Measurements from ENCODE around the gene TMEM233. TPM values are rescaled to one million over a fixed set of nuclear protein-coding genes. Genes with fewer than 3 reads are reported as not detected.

TMEM233 gene
- total RNA-seq, 1 experiment from 2014 or later, result 0.28 TPM

DNA sequence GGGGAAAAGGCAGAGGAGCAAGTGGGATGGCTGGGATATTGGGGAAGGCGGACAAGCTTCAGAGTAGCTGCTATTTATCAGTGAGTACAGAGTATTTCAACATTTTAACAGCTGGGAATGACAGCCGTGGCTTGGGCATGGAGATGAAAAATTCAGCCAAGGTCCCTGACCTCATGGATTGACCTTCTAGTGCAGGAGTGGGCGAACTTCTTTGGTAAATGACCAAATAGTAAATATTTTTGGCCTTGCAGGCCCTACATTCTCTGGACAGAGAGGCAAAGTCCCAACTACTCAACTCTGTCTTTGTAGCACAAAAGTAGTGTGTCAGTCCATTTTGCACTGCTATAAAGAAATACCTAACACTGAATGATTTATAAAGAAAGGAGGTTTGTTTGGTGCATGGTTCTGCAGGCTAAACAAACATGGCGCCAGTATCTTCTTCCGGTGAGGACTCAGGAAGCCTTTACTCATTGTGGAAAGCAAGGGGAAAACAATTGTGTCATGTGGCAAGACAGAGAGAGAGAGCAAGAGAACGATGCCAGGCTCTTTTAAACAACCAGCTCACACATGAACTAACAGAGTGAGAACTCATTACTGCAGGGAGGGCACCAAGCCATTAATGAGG lies 33.6 kb downstream of the TMEM233 start (continued):
- TF ChIP-seq, protein P1, sequence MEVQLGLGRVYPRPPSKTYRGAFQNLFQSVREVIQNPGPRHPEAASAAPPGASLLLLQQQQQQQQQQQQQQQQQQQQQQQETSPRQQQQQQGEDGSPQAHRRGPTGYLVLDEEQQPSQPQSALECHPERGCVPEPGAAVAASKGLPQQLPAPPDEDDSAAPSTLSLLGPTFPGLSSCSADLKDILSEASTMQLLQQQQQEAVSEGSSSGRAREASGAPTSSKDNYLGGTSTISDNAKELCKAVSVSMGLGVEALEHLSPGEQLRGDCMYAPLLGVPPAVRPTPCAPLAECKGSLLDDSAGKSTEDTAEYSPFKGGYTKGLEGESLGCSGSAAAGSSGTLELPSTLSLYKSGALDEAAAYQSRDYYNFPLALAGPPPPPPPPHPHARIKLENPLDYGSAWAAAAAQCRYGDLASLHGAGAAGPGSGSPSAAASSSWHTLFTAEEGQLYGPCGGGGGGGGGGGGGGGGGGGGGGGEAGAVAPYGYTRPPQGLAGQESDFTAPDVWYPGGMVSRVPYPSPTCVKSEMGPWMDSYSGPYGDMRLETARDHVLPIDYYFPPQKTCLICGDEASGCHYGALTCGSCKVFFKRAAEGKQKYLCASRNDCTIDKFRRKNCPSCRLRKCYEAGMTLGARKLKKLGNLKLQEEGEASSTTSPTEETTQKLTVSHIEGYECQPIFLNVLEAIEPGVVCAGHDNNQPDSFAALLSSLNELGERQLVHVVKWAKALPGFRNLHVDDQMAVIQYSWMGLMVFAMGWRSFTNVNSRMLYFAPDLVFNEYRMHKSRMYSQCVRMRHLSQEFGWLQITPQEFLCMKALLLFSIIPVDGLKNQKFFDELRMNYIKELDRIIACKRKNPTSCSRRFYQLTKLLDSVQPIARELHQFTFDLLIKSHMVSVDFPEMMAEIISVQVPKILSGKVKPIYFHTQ (CRISPR knock-in tag; IDR thresholded peaks at IDR 0.05), result no peak
- TF ChIP-seq IRF2 (CRISPR knock-in tag; IDR thresholded peaks at IDR 0.05; ENCODE audit: borderline replicate concordance, low read depth) (no peak), NFATC4 (CRISPR knock-in tag; IDR thresholded peaks at IDR 0.05) (no peak), NR1H2 (CRISPR knock-in tag; IDR thresholded peaks at IDR 0.05) (no peak), CREM (CRISPR knock-in tag; IDR thresholded peaks at IDR 0.05) (no peak), EMX1 (CRISPR knock-in tag; IDR thresholded peaks at IDR 0.05) (no peak)
- TF ChIP-seq, protein P2, sequence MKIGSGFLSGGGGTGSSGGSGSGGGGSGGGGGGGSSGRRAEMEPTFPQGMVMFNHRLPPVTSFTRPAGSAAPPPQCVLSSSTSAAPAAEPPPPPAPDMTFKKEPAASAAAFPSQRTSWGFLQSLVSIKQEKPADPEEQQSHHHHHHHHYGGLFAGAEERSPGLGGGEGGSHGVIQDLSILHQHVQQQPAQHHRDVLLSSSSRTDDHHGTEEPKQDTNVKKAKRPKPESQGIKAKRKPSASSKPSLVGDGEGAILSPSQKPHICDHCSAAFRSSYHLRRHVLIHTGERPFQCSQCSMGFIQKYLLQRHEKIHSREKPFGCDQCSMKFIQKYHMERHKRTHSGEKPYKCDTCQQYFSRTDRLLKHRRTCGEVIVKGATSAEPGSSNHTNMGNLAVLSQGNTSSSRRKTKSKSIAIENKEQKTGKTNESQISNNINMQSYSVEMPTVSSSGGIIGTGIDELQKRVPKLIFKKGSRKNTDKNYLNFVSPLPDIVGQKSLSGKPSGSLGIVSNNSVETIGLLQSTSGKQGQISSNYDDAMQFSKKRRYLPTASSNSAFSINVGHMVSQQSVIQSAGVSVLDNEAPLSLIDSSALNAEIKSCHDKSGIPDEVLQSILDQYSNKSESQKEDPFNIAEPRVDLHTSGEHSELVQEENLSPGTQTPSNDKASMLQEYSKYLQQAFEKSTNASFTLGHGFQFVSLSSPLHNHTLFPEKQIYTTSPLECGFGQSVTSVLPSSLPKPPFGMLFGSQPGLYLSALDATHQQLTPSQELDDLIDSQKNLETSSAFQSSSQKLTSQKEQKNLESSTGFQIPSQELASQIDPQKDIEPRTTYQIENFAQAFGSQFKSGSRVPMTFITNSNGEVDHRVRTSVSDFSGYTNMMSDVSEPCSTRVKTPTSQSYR (CRISPR knock-in tag; IDR thresholded peaks at IDR 0.05), result no peak
- TF ChIP-seq, protein P3, sequence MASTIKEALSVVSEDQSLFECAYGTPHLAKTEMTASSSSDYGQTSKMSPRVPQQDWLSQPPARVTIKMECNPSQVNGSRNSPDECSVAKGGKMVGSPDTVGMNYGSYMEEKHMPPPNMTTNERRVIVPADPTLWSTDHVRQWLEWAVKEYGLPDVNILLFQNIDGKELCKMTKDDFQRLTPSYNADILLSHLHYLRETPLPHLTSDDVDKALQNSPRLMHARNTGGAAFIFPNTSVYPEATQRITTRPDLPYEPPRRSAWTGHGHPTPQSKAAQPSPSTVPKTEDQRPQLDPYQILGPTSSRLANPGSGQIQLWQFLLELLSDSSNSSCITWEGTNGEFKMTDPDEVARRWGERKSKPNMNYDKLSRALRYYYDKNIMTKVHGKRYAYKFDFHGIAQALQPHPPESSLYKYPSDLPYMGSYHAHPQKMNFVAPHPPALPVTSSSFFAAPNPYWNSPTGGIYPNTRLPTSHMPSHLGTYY (CRISPR knock-in tag; IDR thresholded peaks at IDR 0.05), result no peak

DNA sequence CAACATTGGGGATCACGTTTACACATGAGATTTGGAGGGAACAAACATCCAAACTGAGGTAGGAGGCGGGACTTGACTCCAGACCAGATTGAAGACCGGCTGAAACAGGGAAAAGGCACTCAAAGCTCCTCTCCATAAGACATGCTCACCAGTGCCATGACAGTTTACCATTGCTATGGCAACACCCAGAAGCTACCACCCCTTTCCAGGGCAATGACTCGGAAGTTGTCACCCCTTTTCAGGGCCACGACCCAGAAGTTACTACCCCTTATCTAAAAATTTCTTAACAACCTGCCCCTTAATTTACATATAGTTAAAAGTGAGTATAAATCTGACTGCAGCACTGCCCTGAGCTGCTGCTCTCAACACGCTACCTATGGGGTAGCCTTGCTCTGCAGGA lies 34.1 kb downstream of the TMEM233 start:
- Mint-ChIP-seq H3K36me3 (no peaks in the 10 kb centered on the region), H3K9me3 (peaks cover 3% of the 10 kb centered on the region; the same call in 1 of the 2 replicates), H3K4me1 (no peaks in the 10 kb centered on the region), H3K4me3 (no peak overlapping the region), H3K27me3 (ENCODE audit: low read depth) (peaks cover 7% of the 10 kb centered on the region), H3K27ac (no peak overlapping the region)
- ATAC-seq (no peak), DNase-seq (ENCODE audit: low spot score) (no peak)
- CTCF ChIA-PET, result interaction anchor here (0.7 to 4.1 kb wide), 3 partner anchors 15 to 74 kb away, joined by 3 to 23 read pairs (median 3); partner anchors contain the start of gene PRKAB1
- TF ChIP-seq, protein P4, sequence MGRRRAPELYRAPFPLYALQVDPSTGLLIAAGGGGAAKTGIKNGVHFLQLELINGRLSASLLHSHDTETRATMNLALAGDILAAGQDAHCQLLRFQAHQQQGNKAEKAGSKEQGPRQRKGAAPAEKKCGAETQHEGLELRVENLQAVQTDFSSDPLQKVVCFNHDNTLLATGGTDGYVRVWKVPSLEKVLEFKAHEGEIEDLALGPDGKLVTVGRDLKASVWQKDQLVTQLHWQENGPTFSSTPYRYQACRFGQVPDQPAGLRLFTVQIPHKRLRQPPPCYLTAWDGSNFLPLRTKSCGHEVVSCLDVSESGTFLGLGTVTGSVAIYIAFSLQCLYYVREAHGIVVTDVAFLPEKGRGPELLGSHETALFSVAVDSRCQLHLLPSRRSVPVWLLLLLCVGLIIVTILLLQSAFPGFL (CRISPR knock-in tag; IDR thresholded peaks at IDR 0.05; ENCODE audit: borderline replicate concordance), result no peak
- no peak for TF ChIP-seq SMAD4 (CRISPR knock-in tag; IDR thresholded peaks at IDR 0.05)
- TF ChIP-seq HMGA2 (CRISPR knock-in tag; IDR thresholded peaks at IDR 0.05), result no peak
- POLR2A ChIA-PET, result no interaction called here

DNA sequence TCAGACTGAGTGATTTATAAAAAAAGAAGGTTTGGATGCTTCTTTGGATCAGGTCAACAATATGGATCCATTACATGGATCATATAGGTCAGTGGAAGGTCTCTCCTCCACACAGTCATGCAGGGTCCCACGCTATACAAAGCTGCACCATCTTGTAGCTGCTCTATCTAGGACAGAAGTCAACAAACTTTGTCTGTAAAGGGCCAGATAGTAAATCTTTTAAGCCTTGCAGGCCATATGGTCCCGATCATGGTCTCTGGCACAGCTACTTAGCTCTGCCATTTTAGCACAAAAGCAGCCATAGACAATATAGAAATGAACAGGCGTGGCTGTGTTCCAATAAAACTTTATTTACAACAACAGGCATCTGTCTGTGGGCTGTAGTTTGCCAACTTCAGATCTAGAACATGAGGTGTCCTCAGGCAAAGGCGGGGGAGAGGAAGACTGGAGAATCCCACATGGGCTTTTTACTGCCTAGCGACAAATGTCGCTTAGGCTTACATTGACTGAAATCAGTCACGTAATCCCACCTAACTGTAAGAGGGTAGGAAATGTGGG lies 36.7 kb downstream of the TMEM233 start:
- DNase-seq (ENCODE audit: low spot score) (no peak), ATAC-seq (no peak)
- peaks cover 3% of the 10 kb centered on the region; the same call in 1 of the 2 replicates for H3K9me3 Mint-ChIP-seq
- peaks cover under 1% of the 10 kb centered on the region for H3K4me1 Mint-ChIP-seq
- ChIA-PET CTCF (no interaction called here), POLR2A (no interaction called here)
- H3K27ac Mint-ChIP-seq, result no peak overlapping the region
- TF ChIP-seq MYBL2 (CRISPR knock-in tag; IDR thresholded peaks at IDR 0.05) (no peak), SP1 (CRISPR knock-in tag; conservative IDR thresholded peaks at IDR 0.05) (no peak), ZNF396 (CRISPR knock-in tag; IDR thresholded peaks at IDR 0.05; ENCODE audit: borderline replicate concordance) (no peak), TEAD4 (CRISPR knock-in tag; IDR thresholded peaks at IDR 0.05) (no peak), ZNF232 (CRISPR knock-in tag; IDR thresholded peaks at IDR 0.05) (no peak), ATF1 (CRISPR knock-in tag; IDR thresholded peaks at IDR 0.05) (no peak), FOXJ3 (CRISPR knock-in tag; IDR thresholded peaks at IDR 0.05; ENCODE audit: borderline replicate concordance) (no peak), ZNF138 (CRISPR knock-in tag; conservative IDR thresholded peaks at IDR 0.05) (no peak), GTF2I (CRISPR knock-in tag; conservative IDR thresholded peaks at IDR 0.05) (no peak)
- H3K4me3 Mint-ChIP-seq, result no peak overlapping the region
- no peaks in the 10 kb centered on the region for H3K27me3 Mint-ChIP-seq (ENCODE audit: low read depth)
- no peaks in the 10 kb centered on the region for H3K36me3 Mint-ChIP-seq
